LNCAP (cell line): ENCODE measurements around the gene NR2C2AP.

Experiments used
- TF ChIP-seq, protein P1 (sequence below): fragments of 450-650 bp; IDR thresholded peaks from 2 replicates; pipeline ENCODE4 v1.5.1; 2017; ENCODE audit warnings: mild to moderate bottlenecking

Gene NR2C2AP

DNA sequence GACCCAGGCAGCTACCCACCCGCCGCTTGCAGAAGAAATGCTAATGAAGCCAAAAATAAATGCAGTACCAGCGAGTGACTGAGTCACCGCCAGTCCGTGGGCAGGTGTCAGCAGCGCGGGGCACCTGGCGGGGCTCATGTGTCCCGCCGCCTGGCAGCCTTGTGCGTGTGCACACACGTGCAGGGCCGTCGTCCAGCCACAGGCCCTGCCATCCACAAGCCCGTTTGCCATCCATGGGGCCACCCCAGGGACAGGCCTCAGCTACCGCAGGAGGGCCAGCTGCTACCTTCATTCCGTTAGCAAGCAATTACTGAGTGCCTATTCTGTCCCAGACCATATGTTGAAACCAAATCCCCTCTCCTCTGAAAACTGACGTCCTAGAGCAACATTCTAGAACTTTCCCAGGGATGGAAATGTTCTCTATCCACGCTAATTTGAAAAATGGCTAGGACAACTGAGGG lies 29.1 kb upstream of the NR2C2AP start:
- TF ChIP-seq, protein P1, sequence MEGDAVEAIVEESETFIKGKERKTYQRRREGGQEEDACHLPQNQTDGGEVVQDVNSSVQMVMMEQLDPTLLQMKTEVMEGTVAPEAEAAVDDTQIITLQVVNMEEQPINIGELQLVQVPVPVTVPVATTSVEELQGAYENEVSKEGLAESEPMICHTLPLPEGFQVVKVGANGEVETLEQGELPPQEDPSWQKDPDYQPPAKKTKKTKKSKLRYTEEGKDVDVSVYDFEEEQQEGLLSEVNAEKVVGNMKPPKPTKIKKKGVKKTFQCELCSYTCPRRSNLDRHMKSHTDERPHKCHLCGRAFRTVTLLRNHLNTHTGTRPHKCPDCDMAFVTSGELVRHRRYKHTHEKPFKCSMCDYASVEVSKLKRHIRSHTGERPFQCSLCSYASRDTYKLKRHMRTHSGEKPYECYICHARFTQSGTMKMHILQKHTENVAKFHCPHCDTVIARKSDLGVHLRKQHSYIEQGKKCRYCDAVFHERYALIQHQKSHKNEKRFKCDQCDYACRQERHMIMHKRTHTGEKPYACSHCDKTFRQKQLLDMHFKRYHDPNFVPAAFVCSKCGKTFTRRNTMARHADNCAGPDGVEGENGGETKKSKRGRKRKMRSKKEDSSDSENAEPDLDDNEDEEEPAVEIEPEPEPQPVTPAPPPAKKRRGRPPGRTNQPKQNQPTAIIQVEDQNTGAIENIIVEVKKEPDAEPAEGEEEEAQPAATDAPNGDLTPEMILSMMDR, result no peak

DNA sequence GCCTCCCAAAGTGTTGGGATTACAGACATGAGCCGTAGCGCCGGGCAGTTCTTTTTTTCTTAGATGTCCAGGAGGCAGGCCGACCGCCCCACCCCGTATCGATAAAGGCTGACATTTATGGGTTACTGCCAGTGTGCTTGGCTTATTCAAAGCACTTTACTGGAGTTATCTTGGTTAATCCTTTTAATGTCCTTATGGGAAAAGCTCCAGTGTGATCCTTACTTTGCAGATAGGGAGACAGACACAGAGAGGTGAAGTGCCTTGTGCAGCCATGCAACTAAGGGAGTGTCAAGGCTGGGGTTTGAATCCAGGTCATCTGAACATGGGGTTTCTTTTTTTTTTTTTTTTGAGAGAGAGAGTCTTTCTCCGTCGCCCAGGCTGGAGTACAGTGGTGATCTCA lies 27.8 kb upstream of the NR2C2AP start:
- TF ChIP-seq, protein P1, result no peak

DNA sequence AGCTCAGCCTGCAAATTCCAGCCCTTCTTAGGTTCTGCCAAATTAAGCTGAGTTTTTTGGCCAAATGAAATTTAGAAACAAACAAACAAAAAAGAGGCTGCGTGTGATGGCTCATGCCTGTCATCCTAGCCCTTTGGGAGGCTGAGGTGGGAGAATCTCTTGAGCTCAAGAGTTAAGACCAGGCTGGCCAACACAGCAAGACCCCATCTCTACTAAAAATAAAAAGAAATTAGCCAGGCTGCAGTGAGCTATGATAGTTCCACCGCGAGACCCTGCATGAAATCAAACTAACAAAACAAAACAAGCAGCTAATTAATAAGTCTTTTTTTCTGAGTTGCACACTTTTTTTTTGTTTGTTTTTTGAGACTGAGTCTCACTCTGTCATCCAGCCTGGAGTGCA lies 26.5 kb upstream of the NR2C2AP start:
- TF ChIP-seq, protein P1, result no peak

DNA sequence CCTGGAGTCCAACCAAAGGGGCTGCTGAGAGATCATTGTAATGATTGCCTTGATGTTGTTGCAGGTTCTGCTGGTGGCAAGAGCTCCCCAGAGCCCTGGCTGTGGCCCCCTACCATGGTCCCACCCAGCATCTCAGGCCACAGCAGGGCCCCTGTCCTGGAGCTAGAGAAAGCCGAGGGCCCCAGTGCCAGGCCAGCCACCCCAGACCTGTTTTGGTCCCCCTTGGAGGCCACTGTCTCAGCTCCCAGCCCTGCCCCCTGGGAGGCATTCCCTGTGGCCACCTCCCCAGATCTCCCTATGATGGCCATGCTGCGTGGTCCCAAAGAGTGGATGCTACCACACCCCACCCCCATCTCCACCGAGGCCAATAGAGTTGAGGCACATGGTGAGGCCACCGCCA lies 24.0 kb upstream of the NR2C2AP start:
- TF ChIP-seq, protein P1, result no peak

DNA sequence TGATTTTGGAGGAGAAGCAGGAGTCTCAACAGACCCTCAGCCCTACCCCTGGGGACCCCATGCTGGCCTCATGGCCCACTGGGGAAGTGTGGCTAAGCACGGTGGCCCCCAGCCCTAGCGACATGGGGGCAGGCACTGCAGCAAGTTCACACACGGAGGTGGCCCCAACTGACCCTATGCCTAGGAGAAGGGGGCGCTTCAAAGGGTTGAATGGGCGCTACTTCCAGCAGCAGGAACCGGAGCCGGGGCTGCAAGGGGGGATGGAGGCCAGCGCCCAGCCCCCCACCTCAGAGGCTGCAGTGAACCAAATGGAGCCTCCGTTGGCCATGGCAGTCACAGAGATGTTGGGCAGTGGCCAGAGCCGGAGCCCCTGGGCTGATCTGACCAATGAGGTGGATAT lies 23.4 kb upstream of the NR2C2AP start:
- TF ChIP-seq, protein P1, result no peak

DNA sequence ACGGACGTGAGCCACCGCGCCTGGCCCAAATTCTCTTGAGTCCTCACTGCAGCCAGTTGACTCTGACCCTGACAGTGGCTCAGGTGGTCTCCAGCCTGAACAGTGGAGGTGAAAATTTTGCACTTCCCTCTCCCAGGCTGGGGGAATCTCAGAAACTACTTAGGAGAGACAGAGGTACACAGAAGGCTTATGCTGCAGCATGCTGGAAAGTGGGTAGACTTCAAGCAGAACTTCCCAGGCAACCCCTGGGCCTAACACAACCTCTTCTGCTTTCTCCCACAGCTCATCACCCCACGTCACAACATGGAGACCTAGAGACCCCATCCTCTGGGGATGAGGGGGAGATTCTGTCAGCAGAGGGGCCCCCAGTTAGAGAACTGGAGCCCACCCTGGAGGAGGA lies 23.0 kb upstream of the NR2C2AP start:
- TF ChIP-seq, protein P1, result no peak

DNA sequence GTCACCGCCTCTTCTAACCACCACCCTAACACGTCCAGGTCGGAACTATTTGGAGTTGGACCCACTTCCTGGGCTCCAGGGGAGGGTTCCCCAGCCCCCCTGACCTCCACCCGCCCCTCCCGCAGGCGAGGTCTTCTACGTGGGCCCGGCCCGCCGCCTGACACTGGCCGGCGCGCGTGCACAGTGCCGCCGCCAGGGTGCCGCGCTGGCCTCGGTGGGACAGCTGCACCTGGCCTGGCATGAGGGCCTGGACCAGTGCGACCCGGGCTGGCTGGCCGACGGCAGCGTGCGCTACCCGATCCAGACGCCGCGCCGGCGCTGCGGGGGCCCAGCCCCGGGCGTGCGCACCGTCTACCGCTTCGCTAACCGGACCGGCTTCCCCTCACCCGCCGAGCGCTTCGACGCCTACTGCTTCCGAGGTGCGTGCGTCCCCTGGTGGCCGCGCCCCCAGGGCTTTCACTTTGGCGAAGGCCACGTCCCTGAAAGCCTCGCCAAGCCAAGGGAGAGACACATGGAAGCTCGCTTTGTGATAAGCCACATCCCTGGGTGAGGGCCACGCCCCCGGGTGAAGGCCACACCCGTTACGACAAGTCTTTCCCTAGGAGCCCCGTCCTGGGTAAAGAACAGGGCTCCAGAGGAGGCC lies 21.8 kb upstream of the NR2C2AP start:
- TF ChIP-seq, protein P1, result peak; percentile 51
